Vagina (tissue), 2 donors: ENCODE measurements around the gene EIF2S3B.

Experiments used
- CTCF ChIP-seq, 3 experiments: fragments of 450-650 bp in 2 of 3; fragments of 200-600 bp in 1 of 3; sonication (generic) in 1 of 3; IDR thresholded peaks; one replicate each; pipeline ENCODE4 v1.5.1; 2017 to 2019; ENCODE audit warnings: antibody characterized with exemption in 3 of 3, mild to moderate bottlenecking in 2 of 3, moderate library complexity in 2 of 3
- POLR2A ChIP-seq, 2 donors: fragments of 450-650 bp; IDR thresholded peaks; one replicate each; pipeline ENCODE4 v1.6.1; 2017; ENCODE audit warnings: antibody characterized with exemption in 2 of 2, mild to moderate bottlenecking in 2 of 2, moderate library complexity in 2 of 2

- TF ChIP-seq CTCF (IDR thresholded peaks at IDR 0.05): no peak
- TF ChIP-seq POLR2A (IDR thresholded peaks at IDR 0.05): no peak
Measured at GRCh38 chr12:10551375-10551774, 45.7 kb downstream of the EIF2S3B start.
